Neural cell (in vitro differentiated cells): Measurements from ENCODE around the gene TTC13. TPM values are rescaled to one million over a fixed set of nuclear protein-coding genes. Genes with fewer than 3 reads are reported as not detected.

ENCODE experiments used
- H2AFZ ChIP-seq: fragments of 200-600, 300-800 bp; sonication (generic), shearing (Covaris generic); 2 replicates; pipeline ENCODE4 v1.6.0; 2014; ENCODE audit warnings: low read depth, mild to moderate bottlenecking, antibody characterized with exemption, low read length, moderate library complexity
- H3F3A ChIP-seq: fragments of 200-600 bp; shearing (Covaris generic); 2 replicates; pipeline ENCODE4 v1.6.1; 2016; ENCODE audit warnings: mild to moderate bottlenecking, moderate library complexity, mixed read lengths, antibody characterized with exemption, low read length; ENCODE audit not compliant: insufficient read depth, poor library complexity, severe bottlenecking
- H3K27ac ChIP-seq: fragments of 200-600, 300-800 bp; sonication (generic), shearing (Covaris generic); 2 replicates; pipeline ENCODE4 v1.5.1; 2014; ENCODE audit warnings: mild to moderate bottlenecking, low read length, moderate library complexity
- H3K27me3 ChIP-seq: fragments of 300-800, 200-600 bp; sonication (generic), shearing (Covaris generic); 2 replicates; pipeline ENCODE4 v1.6.0; 2014; ENCODE audit warnings: mild to moderate bottlenecking, low read depth, low read length, moderate library complexity; ENCODE audit not compliant: insufficient read depth
- H3K36me3 ChIP-seq: fragments of 300-800, 200-600 bp; sonication (generic), shearing (Covaris generic); 2 replicates; pipeline ENCODE4 v1.5.1; 2014; ENCODE audit warnings: mild to moderate bottlenecking, antibody characterized with exemption, low read length, moderate library complexity; ENCODE audit not compliant: insufficient read depth
- H3K4me2 ChIP-seq: fragments of 300-800, 200-600 bp; sonication (generic), shearing (Covaris generic); 2 replicates; pipeline ENCODE4 v1.6.0; 2014; ENCODE audit warnings: mild to moderate bottlenecking, low read length
- H3K4me3 ChIP-seq: fragments of 300-800, 200-600 bp; sonication (generic), shearing (Covaris generic); 2 replicates; pipeline ENCODE4 v1.5.1; 2014; ENCODE audit warnings: mild to moderate bottlenecking, low read length, moderate library complexity
- H3K79me2 ChIP-seq: fragments of 200-600 bp; shearing (Covaris generic); replicated peaks from 2 replicates; pipeline ENCODE4 v1.6.0; 2014; ENCODE audit warnings: mild to moderate bottlenecking, low read length, moderate library complexity; ENCODE audit not compliant: insufficient read depth
- H3K9ac ChIP-seq: fragments of 300-800, 200-600 bp; sonication (generic), shearing (Covaris generic); 2 replicates; pipeline ENCODE4 v1.6.1; 2016; ENCODE audit warnings: mild to moderate bottlenecking, low read length, mixed read lengths
- H3K9me2 ChIP-seq: fragments of 200-600 bp; shearing (Covaris generic); 2 replicates; pipeline ENCODE4 v1.6.1; 2016; ENCODE audit warnings: mild to moderate bottlenecking, low read length, mixed read lengths; ENCODE audit not compliant: insufficient read depth
- H3K9me3 ChIP-seq: fragments of 200-600, 300-800 bp; sonication (generic), shearing (Covaris generic); 2 replicates; pipeline ENCODE4 v1.6.1; 2016; ENCODE audit warnings: mild to moderate bottlenecking, mixed run types, low read length, moderate library complexity, mixed read lengths
- H4K20me1 ChIP-seq: fragments of 200-600 bp; shearing (Covaris generic); 2 replicates; pipeline ENCODE4 v1.6.1; 2016; ENCODE audit warnings: mild to moderate bottlenecking, mixed run types; ENCODE audit not compliant: insufficient read depth
- CTCF ChIP-seq: fragments of 450-650 bp; IDR thresholded peaks from 2 replicates; pipeline ENCODE4 v1.5.1; 2014; ENCODE audit warnings: antibody characterized with exemption, mild to moderate bottlenecking, moderate library complexity; ENCODE audit not compliant: poor library complexity, severe bottlenecking
- EP300 ChIP-seq: fragments of 450-650 bp; conservative IDR thresholded peaks from 2 replicates; pipeline ENCODE4 v1.6.1; 2014; ENCODE audit warnings: antibody characterized with exemption, mild to moderate bottlenecking, moderate library complexity; ENCODE audit not compliant: poor library complexity, severe bottlenecking
- EZH2 ChIP-seq: fragments of 200-600, 300-800 bp; shearing (Covaris generic), sonication (generic); IDR thresholded peaks from 2 replicates; pipeline ENCODE4 v1.6.1; 2014; ENCODE audit warnings: antibody characterized with exemption, low read length, borderline replicate concordance, mild to moderate bottlenecking; ENCODE audit not compliant: insufficient read depth, poor library complexity, severe bottlenecking
- MXI1 ChIP-seq: fragments of 450-650 bp; conservative IDR thresholded peaks from 2 replicates; pipeline ENCODE4 v1.6.1; 2014; ENCODE audit warnings: antibody characterized with exemption, mild to moderate bottlenecking; ENCODE audit not compliant: poor library complexity, severe bottlenecking
- POLR2AphosphoS5 ChIP-seq: IDR thresholded peaks from 2 replicates; pipeline ENCODE4 v1.6.1; 2012
- RAD21 ChIP-seq: fragments of 450-650 bp; conservative IDR thresholded peaks from 2 replicates; pipeline ENCODE4 v1.6.1; 2014; ENCODE audit warnings: antibody characterized with exemption, mild to moderate bottlenecking, moderate library complexity
- REST ChIP-seq: IDR thresholded peaks from 2 replicates; pipeline ENCODE4 v1.6.1; 2012; ENCODE audit warnings: borderline replicate concordance
- SMC3 ChIP-seq: fragments of 450-650 bp; conservative IDR thresholded peaks from 2 replicates; pipeline ENCODE4 v1.6.1; 2014; ENCODE audit warnings: antibody characterized with exemption, mild to moderate bottlenecking, moderate library complexity; ENCODE audit not compliant: poor library complexity
- TAF1 ChIP-seq: IDR thresholded peaks from 2 replicates; pipeline ENCODE4 v1.6.1; 2012; ENCODE audit warnings: low read depth
- polyA plus RNA-seq: library from polyadenylated mRNA; depleted of rRNA; stranded (reverse); fragments of >200 nt; gene quantifications from 2 replicates; pipeline ENCODE4 v1.2.3, GENCODE V29; 2014

TTC13 gene
- polyA plus RNA-seq, 1 donor from 2014 or later: 33.8 TPM

GRCh38 chr1:230894032-230894431 lies 84.6 kb downstream of the TTC13 start:
- no peaks in the 10 kb centered on the region for H4K20me1 ChIP-seq
- H3K4me2 ChIP-seq: no peak overlapping the region
- no peak overlapping the region for H3K27ac ChIP-seq
- H3K9me3 ChIP-seq: no peaks in the 10 kb centered on the region
- no peak for TF ChIP-seq POLR2AphosphoS5
- no peak for TF ChIP-seq REST
- no peak for TF ChIP-seq TAF1
- no peak for TF ChIP-seq MXI1
- TF ChIP-seq EZH2: no peak
- TF ChIP-seq CTCF: no peak
- no peak for TF ChIP-seq EP300
- no peak for TF ChIP-seq SMC3
- H2AFZ ChIP-seq: no peak overlapping the region
- H3F3A ChIP-seq: no peaks in the 10 kb centered on the region
- H3K27me3 ChIP-seq: no peaks in the 10 kb centered on the region
- H3K79me2 ChIP-seq: no peaks in the 10 kb centered on the region
- no peaks in the 10 kb centered on the region for H3K36me3 ChIP-seq
- H3K9me2 ChIP-seq: no peaks in the 10 kb centered on the region
- H3K9ac ChIP-seq: no peak overlapping the region
- H3K4me3 ChIP-seq: no peak overlapping the region

- no peaks in the 10 kb centered on the region for H3K79me2 ChIP-seq
- no peak overlapping the region for H3K9ac ChIP-seq
- H4K20me1 ChIP-seq: no peaks in the 10 kb centered on the region
- H3K9me2 ChIP-seq: no peaks in the 10 kb centered on the region
- TF ChIP-seq EP300 (no peak), TAF1 (no peak), EZH2 (no peak), REST (no peak), CTCF (no peak), POLR2AphosphoS5 (no peak), RAD21 (no peak), SMC3 (no peak), MXI1 (no peak)
- no peak overlapping the region for H3K4me3 ChIP-seq
- H3K36me3 ChIP-seq: no peaks in the 10 kb centered on the region
- no peaks in the 10 kb centered on the region for H3K27me3 ChIP-seq
- no peaks in the 10 kb centered on the region for H3F3A ChIP-seq
- H3K4me2 ChIP-seq: no peak overlapping the region
- H3K27ac ChIP-seq: no peak overlapping the region
- H3K9me3 ChIP-seq: no peaks in the 10 kb centered on the region
- no peak overlapping the region for H2AFZ ChIP-seq
Observed at GRCh38 chr1:230892018-230892491, 86.6 kb downstream of the TTC13 start.
